HG03354 (cell line): ENCODE results near the gene TMEM53.

Experiments used
- ATAC-seq: cut with Tn5 transposase; IDR thresholded peaks from one replicate; pipeline ENCODE4 v1.9.1; 2021; ENCODE audit warnings: mild to moderate bottlenecking; ENCODE audit not compliant: unreplicated experiment, poor library complexity, severe bottlenecking

Gene TMEM53

GRCh38 chr1:44674113-44675000 is at the start of gene TMEM53, which contains the start of gene ARMH1:
Gene TMEM53 (minus strand): TSS chr1:44674481. CDS start chr1:44674391, 90 bp downstream.
Gene ARMH1 (plus strand): TSS chr1:44674714. CDS start chr1:44689698, 14,984 bp downstream.
- ATAC-seq: peak; percentile 93

- ATAC-seq: no peak
Measured at GRCh38 chr1:44723496-44724295, 49.4 kb upstream of the TMEM53 start.

- no peak for ATAC-seq
Measured at GRCh38 chr1:44723064-44723463, 48.8 kb upstream of the TMEM53 start.

GRCh38 chr1:44721485-44722361 is 47.4 kb upstream of the TMEM53 start:
- peak; percentile 75 for ATAC-seq

GRCh38 chr1:44720281-44720680 is 46.0 kb upstream of the TMEM53 start:
- no peak for ATAC-seq

- no peak for ATAC-seq
Measured at GRCh38 chr1:44719318-44719717, 45.0 kb upstream of the TMEM53 start.

GRCh38 chr1:44718091-44718490 is 43.8 kb upstream of the TMEM53 start:
- ATAC-seq: no peak

GRCh38 chr1:44717653-44718052 is 43.4 kb upstream of the TMEM53 start:
- no peak for ATAC-seq

- ATAC-seq: no peak
Measured at GRCh38 chr1:44717156-44717555, 42.9 kb upstream of the TMEM53 start.

- ATAC-seq: peak; percentile 73
Measured at GRCh38 chr1:44714944-44715571, 40.8 kb upstream of the TMEM53 start.

GRCh38 chr1:44714532-44714931 is 40.3 kb upstream of the TMEM53 start:
- ATAC-seq: no peak

GRCh38 chr1:44713321-44713781 is 39.1 kb upstream of the TMEM53 start:
- no peak for ATAC-seq

- no peak for ATAC-seq
Measured at GRCh38 chr1:44707959-44708831, 33.9 kb upstream of the TMEM53 start.

GRCh38 chr1:44707112-44707881 is 33.0 kb upstream of the TMEM53 start:
- no peak for ATAC-seq

GRCh38 chr1:44705938-44706337 is 31.7 kb upstream of the TMEM53 start:
- ATAC-seq: no peak

- no peak for ATAC-seq
Measured at GRCh38 chr1:44705470-44705869, 31.2 kb upstream of the TMEM53 start.

GRCh38 chr1:44701141-44701573 is 26.9 kb upstream of the TMEM53 start:
- no peak for ATAC-seq
